GM03348 (cell line): Measurements from ENCODE around the gene DOCK7.

Experiments used
- DNase-seq: peaks from one replicate; pipeline ENCODE4 v3.0.0; 2012; ENCODE audit warnings: low spot score

Gene DOCK7

DNA sequence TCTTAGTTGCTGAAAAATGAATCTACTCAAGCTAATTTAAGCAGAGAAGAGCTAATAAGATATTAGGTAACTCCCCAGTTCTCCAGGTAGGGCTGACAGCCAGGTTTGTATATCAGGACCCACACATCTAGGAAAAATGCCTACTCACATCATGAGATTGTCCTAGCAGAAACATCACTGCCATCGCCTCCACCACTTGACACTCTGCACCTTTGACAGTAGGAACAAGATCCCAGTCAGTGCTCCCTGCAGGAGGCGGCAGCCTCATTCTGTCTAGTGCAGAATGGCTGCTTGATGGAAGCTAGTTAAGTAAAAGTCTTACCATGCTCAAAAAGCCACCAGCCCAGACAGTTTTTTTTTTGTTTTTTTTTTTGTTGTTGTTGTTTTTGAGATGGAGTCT lies 282.9 kb downstream of the DOCK7 start:
- no peak for DNase-seq
